CD4-positive, alpha-beta T cell treated with Interferon gamma for 1 hour (primary cell): ENCODE data around the gene VSNL1.
"Not testable (repeated sequence)": the region's sequence is repeated elsewhere in the genome, so short reads cannot be mapped to it uniquely, and the experiment has no call there.

Source experiments
- DNase-seq: peaks from one replicate; pipeline ENCODE4 v3.0.0-alpha.2; 2020

The VSNL1 gene

GRCh38 chr2:17543131-17543660, 2.7 kb downstream of the VSNL1 start:
- no peak for DNase-seq

GRCh38 chr2:17543848-17544247, 3.4 kb downstream of the VSNL1 start:
- DNase-seq = no peak

DNA sequence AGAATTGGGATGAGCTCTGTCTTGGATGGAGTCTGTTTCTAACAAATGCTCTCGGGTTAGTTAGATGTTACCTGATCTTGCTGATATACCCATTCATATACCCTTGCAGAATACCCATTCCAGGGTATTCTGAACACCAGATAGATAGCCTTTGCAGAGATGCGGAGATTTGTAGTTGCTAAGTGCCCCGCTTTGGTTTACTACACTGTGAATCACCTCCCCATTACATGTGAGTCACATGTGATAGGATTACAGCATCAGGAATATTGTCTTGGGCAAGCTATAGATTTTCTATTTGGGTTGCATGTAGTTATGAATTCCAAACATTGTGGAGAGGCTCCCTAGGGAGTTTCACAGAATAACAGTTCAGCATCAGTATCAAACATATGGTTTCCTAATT, 3.8 kb downstream of the VSNL1 start:
- no peak for DNase-seq

- no peak for DNase-seq
Observed at GRCh38 chr2:17545680-17546613, 5.5 kb downstream of the VSNL1 start.

DNA sequence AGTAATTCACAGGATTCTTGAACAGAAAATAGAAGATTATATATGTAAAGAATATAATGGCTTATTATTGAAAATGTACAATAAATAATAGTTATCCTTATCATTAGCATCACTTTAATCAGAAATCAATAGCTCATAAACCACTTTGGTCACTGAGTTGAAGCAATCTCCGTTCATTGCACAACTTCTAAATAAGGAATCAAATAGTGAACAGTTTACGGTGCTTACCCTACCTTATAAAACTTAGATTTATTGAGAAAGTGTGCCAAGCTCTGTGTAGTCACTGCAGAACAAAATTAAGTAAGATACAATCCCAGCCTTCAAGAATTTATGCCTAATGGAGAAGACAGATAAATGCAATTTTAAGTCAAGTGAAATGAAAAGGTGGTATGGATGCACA, 6.7 kb downstream of the VSNL1 start:
- no peak for DNase-seq

GRCh38 chr2:17547737-17548136, 7.2 kb downstream of the VSNL1 start:
- no peak for DNase-seq

DNA sequence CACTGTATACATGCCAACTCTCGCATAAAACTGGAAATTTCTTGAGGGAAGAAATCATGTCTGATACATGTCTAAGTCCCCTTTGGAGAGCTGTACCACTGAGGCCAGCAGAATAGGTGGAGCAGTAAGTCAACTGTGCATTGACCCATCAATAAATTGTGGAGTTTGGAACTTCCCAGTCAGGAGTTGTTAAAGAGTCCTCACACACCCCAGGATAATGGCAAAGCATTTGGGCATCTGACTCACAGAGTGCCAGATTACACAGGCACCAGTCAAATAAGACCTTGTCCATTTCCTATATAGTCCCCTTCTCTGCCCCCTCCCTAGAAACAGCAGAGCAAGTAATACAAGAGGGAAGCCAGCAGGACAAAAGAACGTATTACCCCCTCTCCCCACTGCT, 10.4 kb downstream of the VSNL1 start:
- no peak for DNase-seq

GRCh38 chr2:17555150-17555549, 14.7 kb downstream of the VSNL1 start:
- no peak for DNase-seq

DNA sequence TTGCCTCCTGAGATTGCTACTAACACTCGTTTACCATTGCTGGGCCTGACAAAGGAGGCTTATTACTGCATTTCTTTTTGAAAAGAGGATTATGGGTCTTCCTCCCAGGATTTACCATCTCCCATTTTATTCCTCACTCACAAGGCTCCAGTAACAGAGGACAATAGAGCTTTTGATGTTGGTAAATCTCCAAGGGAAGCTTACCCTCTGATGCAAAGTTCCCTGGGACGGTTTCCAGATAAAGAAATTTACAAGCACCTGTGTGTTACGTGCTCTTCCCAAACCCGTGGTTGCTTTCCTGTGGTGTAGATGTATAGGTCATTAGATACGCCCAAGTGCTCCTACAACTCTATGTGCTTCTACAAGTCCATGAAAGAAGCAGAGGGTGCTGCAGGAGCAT, 17.1 kb downstream of the VSNL1 start:
- no peak for DNase-seq

- DNase-seq = no peak
Observed at GRCh38 chr2:17558053-17558452, 17.6 kb downstream of the VSNL1 start.

- DNase-seq = no peak
Observed at GRCh38 chr2:17558878-17559277, 18.4 kb downstream of the VSNL1 start.

GRCh38 chr2:17565726-17566125, 25.2 kb downstream of the VSNL1 start:
- not testable (repeated sequence) for DNase-seq

DNA sequence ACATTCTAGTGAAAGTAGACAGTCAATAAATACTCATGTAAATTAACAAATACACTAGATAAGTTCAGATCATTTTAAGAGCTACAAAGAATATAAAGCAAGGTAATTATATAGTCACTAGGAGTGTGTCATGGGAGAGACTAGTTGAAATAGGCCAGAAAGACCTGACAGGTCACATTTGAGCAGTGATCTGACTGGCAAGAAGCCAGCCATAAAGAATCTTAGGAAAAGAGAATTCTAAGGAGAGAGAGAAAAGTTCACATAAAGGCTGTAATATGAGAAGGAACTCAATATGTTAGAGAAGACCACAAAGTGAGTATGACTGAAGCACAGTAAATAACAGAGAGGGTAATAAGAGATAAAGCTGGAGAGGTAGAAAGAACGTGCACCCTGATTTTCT, 31.2 kb downstream of the VSNL1 start:
- no peak for DNase-seq

DNA sequence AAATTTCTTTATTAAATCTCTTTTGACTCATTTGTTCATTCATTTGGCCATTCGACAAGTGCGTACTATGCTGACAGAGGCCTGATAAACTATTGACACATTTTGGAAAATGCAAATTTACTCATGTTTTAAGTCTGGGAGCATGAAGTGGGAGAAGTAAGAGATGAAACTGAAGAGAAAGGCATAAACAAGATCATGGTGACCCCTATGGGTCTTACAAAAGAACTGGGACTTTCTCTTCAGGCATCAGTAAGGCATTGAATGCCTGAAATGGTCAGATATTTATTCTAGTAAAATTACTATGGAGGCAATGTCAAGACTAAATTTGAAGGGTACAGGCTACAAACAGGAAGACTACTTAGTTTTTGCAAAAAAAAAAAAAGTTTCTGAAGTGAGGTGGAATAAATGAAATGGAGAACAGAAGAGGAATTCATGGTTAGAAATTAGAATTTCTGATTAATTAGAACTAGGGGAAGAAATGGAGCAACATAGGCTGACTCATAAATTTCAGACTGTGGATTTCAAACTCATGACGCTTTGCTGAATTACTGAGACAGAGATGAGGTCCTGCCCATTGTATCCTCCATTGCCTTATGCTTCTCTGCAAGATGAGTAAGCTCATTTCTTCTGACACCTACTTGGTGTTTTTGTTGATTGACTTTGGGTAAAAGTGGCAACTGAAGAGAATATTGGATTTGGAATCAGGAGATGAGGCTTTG, 32.7 kb downstream of the VSNL1 start:
- DNase-seq = no peak

- no peak for DNase-seq
Observed at GRCh38 chr2:17573804-17574175, 33.3 kb downstream of the VSNL1 start.

DNA sequence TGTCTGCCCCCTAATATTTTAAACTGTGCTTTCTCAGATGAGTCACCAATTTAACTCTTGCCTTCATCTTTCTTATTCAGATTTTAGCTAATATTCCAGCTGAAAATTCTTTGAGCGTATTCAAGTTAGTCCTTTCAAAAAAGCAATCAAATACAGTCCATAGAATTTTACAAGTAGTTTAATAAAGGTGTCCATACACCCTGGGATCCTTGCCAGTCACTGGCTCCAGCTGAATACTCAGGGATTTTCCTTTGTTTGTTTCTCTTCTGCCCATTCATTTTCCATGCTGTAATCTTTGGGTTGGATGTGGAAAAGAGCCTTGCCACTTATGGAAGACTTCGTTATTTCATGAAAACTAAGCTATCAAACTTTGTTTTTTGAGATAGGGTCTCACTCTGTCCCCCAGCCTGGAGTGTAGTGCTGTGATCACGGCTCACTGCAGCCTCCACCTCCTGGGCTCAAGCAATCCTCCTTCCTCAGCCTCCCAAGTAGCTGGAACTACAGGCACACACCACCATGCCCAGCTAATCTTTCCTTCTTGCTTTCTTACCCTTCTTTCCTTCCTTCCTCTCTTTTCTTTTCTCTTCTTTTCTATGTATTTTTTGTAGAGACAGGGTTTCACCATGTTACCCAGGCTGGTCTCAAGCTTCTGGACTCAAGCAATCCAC, 34.0 kb downstream of the VSNL1 start:
- no peak for DNase-seq

- no peak for DNase-seq
Observed at GRCh38 chr2:17576802-17577201, 36.3 kb downstream of the VSNL1 start.

DNA sequence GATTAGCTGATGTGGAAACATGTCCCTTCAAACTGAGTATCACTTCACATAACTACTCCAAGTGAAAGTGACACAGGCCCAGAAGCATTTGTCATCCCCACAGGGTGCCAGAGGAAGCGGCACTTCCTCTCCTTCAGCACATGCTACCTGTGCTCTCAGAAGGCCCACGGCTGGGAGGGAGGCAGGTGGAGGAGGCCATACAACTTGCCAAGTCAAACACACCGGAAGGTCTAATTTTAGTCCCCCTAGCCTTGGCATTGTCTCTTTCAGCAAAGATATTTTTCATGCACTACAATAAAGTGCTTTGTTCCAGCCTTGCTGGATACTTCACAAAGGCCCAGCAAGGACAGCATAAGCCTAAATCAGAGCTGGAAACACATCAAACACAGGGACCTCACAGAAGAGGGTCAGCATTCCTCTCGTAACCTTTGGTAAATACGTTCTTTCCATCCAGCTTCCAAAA, 38.0 kb downstream of the VSNL1 start:
- no peak for DNase-seq

GRCh38 chr2:17579605-17580318, 39.3 kb downstream of the VSNL1 start:
- DNase-seq = no peak

DNA sequence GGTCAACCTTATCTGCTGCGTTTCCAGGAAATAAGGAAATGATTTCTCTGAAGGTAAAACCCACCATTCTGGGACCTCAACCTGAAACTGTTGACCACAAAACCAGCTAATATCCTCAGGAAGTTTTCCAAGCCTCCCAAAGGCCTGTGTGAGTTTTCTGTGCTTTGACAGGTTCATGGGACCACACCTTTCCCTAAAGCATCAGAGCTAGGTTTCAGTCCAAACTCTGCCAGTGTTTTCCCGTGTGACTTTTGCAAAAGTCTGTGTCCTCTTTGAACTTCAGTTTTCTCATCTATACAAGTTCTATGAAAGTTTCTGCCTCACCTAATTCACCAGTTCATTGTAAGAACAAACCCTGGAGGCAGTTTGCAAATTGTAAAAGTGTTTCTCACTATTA, 39.8 kb downstream of the VSNL1 start:
- no peak for DNase-seq

DNA sequence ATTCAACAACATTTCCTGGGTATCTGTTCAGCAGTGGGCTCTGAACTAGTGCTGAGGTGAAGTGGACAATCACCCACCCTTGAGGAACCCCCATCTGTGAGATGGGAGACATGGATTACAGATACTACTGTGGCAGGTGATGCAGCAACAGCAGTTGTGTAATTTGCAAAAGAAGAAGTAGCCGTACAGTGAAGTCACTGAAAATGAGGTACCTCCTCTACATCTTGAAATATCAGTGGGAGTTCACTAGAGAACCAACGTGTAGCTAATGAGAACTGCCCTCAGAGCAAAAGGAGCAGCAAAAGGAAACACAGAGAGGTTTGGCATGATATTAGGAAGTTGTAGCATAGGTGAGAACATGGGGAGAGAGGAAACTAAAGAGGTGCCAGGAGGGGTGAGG, 41.3 kb downstream of the VSNL1 start:
- no peak for DNase-seq

- no peak for DNase-seq
Observed at GRCh38 chr2:17583166-17583565, 42.7 kb downstream of the VSNL1 start.

GRCh38 chr2:17583646-17584045, 43.1 kb downstream of the VSNL1 start:
- DNase-seq = no peak
